Neuronal stem cell (in vitro differentiated cells): Measurements from ENCODE around the gene TMEM250.

Experiments used
- DNase-seq: peaks from one replicate; pipeline ENCODE4 v3.0.0-alpha.2; 2013; ENCODE audit warnings: low spot score
- H2AFZ ChIP-seq: one replicate; pipeline ENCODE4 v1.6.1; 2013; ENCODE audit warnings: mild to moderate bottlenecking, low read length, inconsistent platforms
- H2AK5ac ChIP-seq: 2 replicates; pipeline ENCODE4 v1.6.1; 2013; ENCODE audit warnings: low read depth, mild to moderate bottlenecking, inconsistent platforms, low read length, moderate library complexity, mixed read lengths
- H2BK120ac ChIP-seq: 2 replicates; pipeline ENCODE4 v1.6.1; 2013; ENCODE audit warnings: low read depth, mild to moderate bottlenecking, inconsistent platforms, low read length, moderate library complexity, mixed read lengths
- H2BK12ac ChIP-seq: one replicate; pipeline ENCODE4 v1.6.1; 2013; ENCODE audit warnings: low read length, inconsistent platforms
- H2BK15ac ChIP-seq: 2 replicates; pipeline ENCODE4 v1.6.1; 2013; ENCODE audit warnings: mild to moderate bottlenecking, low read length, inconsistent platforms, mixed read lengths
- H2BK5ac ChIP-seq: one replicate; pipeline ENCODE4 v1.6.1; 2013; ENCODE audit warnings: inconsistent platforms, mild to moderate bottlenecking, low read length, moderate library complexity
- H3K14ac ChIP-seq: one replicate; pipeline ENCODE4 v1.6.1; 2013; ENCODE audit warnings: low read length, inconsistent platforms
- H3K18ac ChIP-seq: 2 replicates; pipeline ENCODE4 v1.6.1; 2013; ENCODE audit warnings: low read length, inconsistent platforms
- H3K23ac ChIP-seq: 2 replicates; pipeline ENCODE4 v1.6.1; 2013; ENCODE audit warnings: low read depth, mild to moderate bottlenecking, mixed read lengths, low read length, inconsistent platforms; ENCODE audit not compliant: poor library complexity
- H3K27ac ChIP-seq: replicated peaks from 3 replicates; pipeline ENCODE4 v1.5.1; 2013; ENCODE audit warnings: low read length, inconsistent platforms
- H3K27me3 ChIP-seq, 3 experiments: 2 replicates each; pipeline ENCODE4 v1.6.1; 2013; ENCODE audit warnings: low read length in 3 of 3, mild to moderate bottlenecking in 2 of 3, inconsistent platforms in 1 of 3, low read depth in 1 of 3, mixed read lengths in 1 of 3, moderate library complexity in 1 of 3; ENCODE audit not compliant: control insufficient read depth in 3 of 3, insufficient read depth in 3 of 3
- H3K36me3 ChIP-seq, 2 donors: replicated peaks in 1 of 2; 2 replicates each; pipeline ENCODE4 v1.6.1; 2013; ENCODE audit warnings: low read length in 2 of 2; ENCODE audit not compliant: control insufficient read depth in 2 of 2, insufficient read depth in 2 of 2
- H3K4ac ChIP-seq: 2 replicates; pipeline ENCODE4 v1.6.1; 2013; ENCODE audit warnings: inconsistent platforms, mild to moderate bottlenecking, low read length, moderate library complexity
- H3K4me1 ChIP-seq, 2 donors: 1 replicate in 1 of 2; 2 replicates in 1 of 2; pipeline ENCODE4 v1.6.1; 2013; ENCODE audit warnings: low read length in 2 of 2, low read depth in 1 of 2; ENCODE audit not compliant: control insufficient read depth in 2 of 2, insufficient read depth in 1 of 2
- H3K4me2 ChIP-seq: one replicate; pipeline ENCODE4 v1.6.1; 2013; ENCODE audit warnings: mild to moderate bottlenecking, low read length, inconsistent platforms; ENCODE audit not compliant: insufficient read depth, poor library complexity, severe bottlenecking
- H3K4me3 ChIP-seq, 2 donors: 2 replicates each; pipeline ENCODE4 v1.5.1; 2013; ENCODE audit warnings: low read length in 2 of 2, mild to moderate bottlenecking in 2 of 2, inconsistent platforms in 1 of 2, moderate library complexity in 1 of 2
- H3K79me1 ChIP-seq: one replicate; pipeline ENCODE4 v1.6.1; 2013; ENCODE audit warnings: low read depth, mild to moderate bottlenecking, inconsistent platforms, low read length, moderate library complexity
- H3K9ac ChIP-seq: one replicate; pipeline ENCODE4 v1.6.1; 2013; ENCODE audit warnings: mild to moderate bottlenecking, low read depth, low read length, inconsistent platforms; ENCODE audit not compliant: poor library complexity
- H3K9me3 ChIP-seq, 2 donors: replicated peaks in 1 of 2; 2 replicates each; pipeline versions ENCODE3 to v1.6.1; 2013; ENCODE audit warnings: low read length in 2 of 2, mild to moderate bottlenecking in 2 of 2, inconsistent platforms in 1 of 2, low read depth in 1 of 2, mixed read lengths in 1 of 2, moderate library complexity in 1 of 2; ENCODE audit not compliant: control insufficient read depth in 2 of 2, insufficient read depth in 1 of 2
- H4K8ac ChIP-seq: one replicate; pipeline ENCODE4 v1.6.1; 2013; ENCODE audit warnings: low read depth, mild to moderate bottlenecking, inconsistent platforms, low read length, moderate library complexity
- H4K91ac ChIP-seq: one replicate; pipeline ENCODE4 v1.6.1; 2013; ENCODE audit warnings: low read length, low read depth, mild to moderate bottlenecking, inconsistent platforms; ENCODE audit not compliant: poor library complexity
- WGBS, 2 donors: extraction: QIAGEN DNeasy Blood & Tissue Kit; methylation state at CpG; one replicate each; pipeline ENCODE4 v1.1.7; 2013; ENCODE audit warnings: missing lambda C conversion rate in 2 of 2, mixed read lengths in 1 of 2; ENCODE audit not compliant: insufficient read length in 2 of 2, insufficient replicate concordance in 1 of 2; ENCODE audit errors: extremely low coverage in 2 of 2; 5-methylcytosine and 5-hydroxymethylcytosine counted together

TMEM250 gene

DNA sequence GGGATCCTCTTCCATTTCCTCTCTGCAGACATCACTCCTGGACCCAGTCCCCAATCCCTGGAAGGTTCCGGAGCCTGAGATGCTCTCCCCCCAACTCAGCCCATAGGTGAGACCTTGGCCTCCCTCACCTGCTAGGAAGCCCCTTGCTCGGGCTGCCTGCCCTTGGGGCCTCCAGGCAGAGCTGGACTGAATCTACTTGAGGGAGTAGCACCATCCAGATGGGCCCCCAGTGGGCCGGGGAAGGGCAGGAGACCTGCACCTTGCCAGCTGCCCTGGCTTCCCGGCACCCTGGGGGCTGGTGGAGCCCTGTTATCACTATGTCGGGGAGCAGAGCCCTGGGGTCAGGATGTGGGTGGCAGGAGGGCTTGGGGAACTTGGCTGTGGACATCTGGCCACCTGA is 26.9 kb upstream of the TMEM250 start:
- H3K36me3 ChIP-seq: no peaks in the 10 kb centered on the region
- no peak overlapping the region for H2AK5ac ChIP-seq
- H3K27ac ChIP-seq: no peak overlapping the region
- H3K23ac ChIP-seq: no peak overlapping the region
- no peak overlapping the region for H4K91ac ChIP-seq
- WGBS, 2 donors: no CpG with 5 or more reads among the region's 5 CpGs
- peaks cover 1% of the 10 kb centered on the region for H3K79me1 ChIP-seq
- H3K4me3 ChIP-seq: no peak overlapping the region
- H3K4ac ChIP-seq: peak overlapping the region; percentile 66
- peak overlapping the region; percentile 53 for H2BK5ac ChIP-seq
- no peak overlapping the region for H2BK120ac ChIP-seq
- DNase-seq: no peak
- H3K4me2 ChIP-seq: no peak overlapping the region
- peak overlapping the region; percentile 21 for H3K14ac ChIP-seq
- no peak overlapping the region for H2AFZ ChIP-seq
- H4K8ac ChIP-seq: no peak overlapping the region
- H2BK15ac ChIP-seq: no peak overlapping the region
- H3K27me3 ChIP-seq: peaks cover 2 to 65% (median 8%) of the 10 kb centered on the region in 3 experiments
- H3K9ac ChIP-seq: no peak overlapping the region
- H2BK12ac ChIP-seq: no peak overlapping the region
- peaks cover 0 to 4% of the 10 kb centered on the region in 2 donors for H3K9me3 ChIP-seq
- peaks cover 9 to 14% of the 10 kb centered on the region in 2 donors for H3K4me1 ChIP-seq
- no peak overlapping the region for H3K18ac ChIP-seq

DNA sequence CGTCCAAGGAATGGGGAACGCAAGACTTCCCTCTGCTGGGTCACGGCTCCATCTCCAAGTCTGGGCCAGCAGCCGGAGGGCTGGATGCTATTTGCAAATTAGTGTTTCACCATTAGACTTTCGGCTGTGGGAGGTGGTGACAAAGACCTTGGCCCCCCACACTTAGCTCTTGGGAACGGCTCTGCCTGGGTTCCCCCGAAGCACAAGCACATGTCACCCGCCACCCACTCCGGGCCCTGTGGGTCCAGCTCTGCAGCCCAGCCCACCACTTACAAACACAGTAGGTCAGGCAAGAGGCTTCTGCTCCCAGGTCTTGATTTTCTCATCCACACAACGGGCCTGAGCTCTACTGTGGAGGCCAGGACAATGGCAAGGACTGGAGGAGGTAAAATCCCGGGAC is 25.8 kb upstream of the TMEM250 start:
- Histone ChIP-seq H3K27ac (no peak overlapping the region), H3K9me3 (peaks cover 0 to 4% of the 10 kb centered on the region in 2 donors), H2BK120ac (no peak overlapping the region), H3K23ac (no peak overlapping the region), H2AK5ac (no peak overlapping the region), H3K36me3 (no peaks in the 10 kb centered on the region), H3K79me1 (peaks cover 1% of the 10 kb centered on the region), H2AFZ (no peak overlapping the region), H3K4ac (no peak overlapping the region), H3K14ac (no peak overlapping the region), H2BK5ac (peak overlapping the region; percentile 53), H4K91ac (no peak overlapping the region), H3K9ac (no peak overlapping the region), H4K8ac (no peak overlapping the region), H3K27me3 (peaks cover 2 to 62% (median 2%) of the 10 kb centered on the region in 3 experiments), H2BK12ac (no peak overlapping the region), H3K4me3 (no peak overlapping the region), H2BK15ac (no peak overlapping the region), H3K4me2 (no peak overlapping the region), H3K18ac (no peak overlapping the region), H3K4me1 (peaks cover 9 to 14% of the 10 kb centered on the region in 2 donors)
- no peak for DNase-seq
- WGBS, 2 donors: no CpG with 5 or more reads among the region's 11 CpGs

DNA sequence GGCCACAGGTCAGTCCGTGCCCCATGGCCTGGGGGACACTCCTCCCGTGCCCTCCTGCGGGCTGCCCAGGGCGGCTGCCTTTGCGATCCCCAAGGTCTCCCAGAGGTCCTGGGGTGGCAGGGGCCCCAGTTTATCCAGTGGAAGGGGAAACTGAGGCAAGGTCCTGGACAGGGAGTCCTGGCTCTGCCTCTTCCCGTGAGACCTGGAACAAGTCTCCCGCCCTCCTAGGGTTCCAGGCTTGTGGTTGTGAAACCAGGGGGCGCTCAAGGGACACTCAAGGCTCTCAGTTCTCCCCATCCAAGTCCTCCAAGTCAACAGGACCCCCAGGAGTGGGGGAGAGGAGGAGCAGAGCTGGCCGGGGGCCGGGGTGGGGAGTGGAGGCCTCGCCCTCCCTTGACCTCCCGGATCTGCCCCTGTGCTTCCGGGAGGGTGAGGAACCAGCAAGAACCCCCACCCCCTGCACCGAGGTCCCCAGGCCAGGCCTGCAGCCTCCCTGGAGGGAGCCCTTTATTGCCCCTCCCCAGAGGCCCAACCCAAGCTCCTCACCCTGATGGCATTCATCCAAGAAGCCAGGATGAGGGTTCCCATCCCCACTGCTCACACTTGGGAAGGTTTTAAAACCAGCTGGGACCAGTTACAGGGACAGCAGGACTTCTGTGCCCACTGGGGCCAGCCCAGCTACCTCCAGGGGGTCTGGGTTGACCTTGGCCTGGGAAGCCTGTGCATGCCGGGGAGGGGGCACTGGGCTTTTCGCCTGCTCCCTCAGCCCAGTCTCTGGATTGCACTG is 24.7 kb upstream of the TMEM250 start:
- H2BK5ac ChIP-seq: no peak overlapping the region
- peak overlapping the region; percentile 83 for H2AK5ac ChIP-seq
- H3K4ac ChIP-seq: no peak overlapping the region
- no peak overlapping the region for H2AFZ ChIP-seq
- H3K4me2 ChIP-seq: no peak overlapping the region
- DNase-seq: no peak
- H3K23ac ChIP-seq: no peak overlapping the region
- peak overlapping the region; percentile 26 for H2BK15ac ChIP-seq
- H3K4me1 ChIP-seq: peaks cover 7 to 8% of the 10 kb centered on the region in 2 donors
- H2BK12ac ChIP-seq: peak overlapping the region; percentile 58
- peaks cover 1% of the 10 kb centered on the region for H3K79me1 ChIP-seq
- no peak overlapping the region for H3K27ac ChIP-seq
- H3K9ac ChIP-seq: peak overlapping the region; percentile 70
- WGBS, 2 donors: no CpG with 5 or more reads among the region's 16 CpGs
- H3K36me3 ChIP-seq: no peaks in the 10 kb centered on the region
- no peak overlapping the region for H3K4me3 ChIP-seq
- H3K27me3 ChIP-seq: peaks cover 2 to 55% (median 2%) of the 10 kb centered on the region in 3 experiments
- H3K14ac ChIP-seq: peak overlapping the region; percentile 56
- no peak overlapping the region for H4K91ac ChIP-seq
- H2BK120ac ChIP-seq: no peak overlapping the region
- peaks cover 0 to 4% of the 10 kb centered on the region in 2 donors for H3K9me3 ChIP-seq
- peak overlapping the region; percentile 91 for H3K18ac ChIP-seq
- peak overlapping the region; percentile 43 for H4K8ac ChIP-seq

DNA sequence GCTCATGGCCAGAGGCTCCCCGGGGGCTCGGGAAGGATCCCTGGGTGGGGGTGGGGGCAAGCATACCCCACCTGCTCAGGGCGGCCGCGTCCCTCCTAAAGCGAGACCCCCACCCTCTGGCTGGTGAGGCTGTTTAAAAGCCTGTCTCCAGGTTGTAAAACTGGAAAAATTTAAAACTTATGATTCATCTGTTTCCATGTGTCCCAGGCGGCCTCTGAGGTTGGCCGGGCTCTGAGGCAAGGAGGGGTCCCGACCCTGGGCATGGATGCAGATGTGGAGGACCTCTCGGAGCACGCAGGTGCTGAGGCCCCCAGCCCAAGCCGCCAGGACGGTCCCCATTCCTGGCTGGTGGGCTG is 24.2 kb upstream of the TMEM250 start:
- Histone ChIP-seq H4K8ac (no peak overlapping the region), H4K91ac (no peak overlapping the region), H3K9ac (peak overlapping the region; percentile 70), H3K4ac (no peak overlapping the region), H3K79me1 (peaks cover 1% of the 10 kb centered on the region), H3K18ac (peak overlapping the region; percentile 91), H2AFZ (no peak overlapping the region), H2BK5ac (no peak overlapping the region), H3K27ac (no peak overlapping the region), H3K4me3 (no peak overlapping the region), H3K23ac (no peak overlapping the region), H3K4me1 (peaks cover 3 to 4% of the 10 kb centered on the region in 2 donors), H2BK120ac (no peak overlapping the region), H3K4me2 (no peak overlapping the region), H3K9me3 (peaks cover 0 to 4% of the 10 kb centered on the region in 2 donors), H3K14ac (peak overlapping the region; percentile 56), H3K36me3 (no peaks in the 10 kb centered on the region), H3K27me3 (peaks cover 2 to 56% (median 2%) of the 10 kb centered on the region in 3 experiments), H2BK15ac (peak overlapping the region; percentile 26), H2BK12ac (peak overlapping the region; percentile 58), H2AK5ac (peak overlapping the region; percentile 83)
- no peak for DNase-seq
- no CpG with 5 or more reads among the region's 13 CpGs for WGBS, 2 donors
